Dendritic cell treated with granulocyte-macrophage colony-stimulating factor and Interleukin-4, amounts not matched to agents 40 ng/mL and 50 ng/mL, for 4 days (primary cell): ENCODE data around the gene HMCN2.

Experiments used
- H3K27ac Mint-ChIP-seq: one replicate; pipeline ENCODE4 v1.8.0; 2022; ENCODE audit warnings: mild to moderate bottlenecking, mixed read lengths
- H3K27me3 Mint-ChIP-seq: one replicate; pipeline ENCODE4 v1.8.0; 2022; ENCODE audit warnings: mild to moderate bottlenecking, mixed read lengths
- H3K36me3 Mint-ChIP-seq: one replicate; pipeline ENCODE4 v1.8.0; 2022; ENCODE audit warnings: low read depth, mixed read lengths
- H3K4me1 Mint-ChIP-seq: one replicate; pipeline ENCODE4 v1.8.0; 2022; ENCODE audit warnings: low read depth, mixed read lengths
- H3K4me3 Mint-ChIP-seq: one replicate; pipeline ENCODE4 v1.8.0; 2022; ENCODE audit warnings: mild to moderate bottlenecking, moderate library complexity, mixed read lengths
- H3K9me3 Mint-ChIP-seq: one replicate; pipeline ENCODE4 v1.8.0; 2022; ENCODE audit warnings: mixed read lengths
- intact Hi-C: fragments of 100-400 bp; cut with micrococcal nuclease; formaldehyde crosslinking; loops from one replicate; pipeline ENCODE4 v1.15.0; 2022

The HMCN2 gene

DNA sequence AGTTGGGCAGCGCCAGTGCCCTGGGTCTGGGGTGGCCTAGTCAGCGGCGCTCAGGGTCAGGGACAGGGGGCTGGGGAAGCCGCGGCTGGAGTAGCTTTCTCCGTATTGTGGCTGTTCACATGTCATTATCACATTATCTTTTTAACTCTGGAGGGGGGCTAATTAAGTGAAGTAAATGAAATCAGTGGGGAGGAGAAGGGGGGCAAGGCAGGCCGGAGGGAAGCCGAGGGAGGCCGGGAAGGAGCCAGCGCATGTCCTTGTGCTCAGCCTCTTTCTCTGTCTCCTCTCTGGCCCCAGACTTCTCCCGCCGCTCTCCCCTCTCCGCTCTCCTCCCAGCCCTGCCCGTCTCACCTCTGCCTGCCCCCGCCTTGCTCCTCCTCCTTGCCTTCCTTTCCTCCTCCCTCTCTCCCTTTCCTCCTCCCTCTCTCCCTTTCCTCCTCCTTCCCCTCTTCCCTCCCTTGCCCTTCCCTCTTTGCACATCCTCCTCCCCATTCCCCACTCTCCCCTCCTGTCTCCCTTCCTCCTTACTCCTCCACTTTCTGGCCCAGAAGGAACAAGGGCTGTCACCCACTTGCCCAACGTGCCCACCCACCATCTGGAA, 217.9 kb downstream of the HMCN2 start:
- H3K9me3 Mint-ChIP-seq: no peaks in the 10 kb centered on the region
- H3K27ac Mint-ChIP-seq: no peak overlapping the region
- H3K36me3 Mint-ChIP-seq: no peaks in the 10 kb centered on the region
- H3K27me3 Mint-ChIP-seq: peaks cover 30% of the 10 kb centered on the region
- no peak overlapping the region for H3K4me3 Mint-ChIP-seq
- H3K4me1 Mint-ChIP-seq: no peaks in the 10 kb centered on the region
- intact Hi-C loops: no loop called here
